ENCODE data around the gene PPP1R12C.

DNA sequence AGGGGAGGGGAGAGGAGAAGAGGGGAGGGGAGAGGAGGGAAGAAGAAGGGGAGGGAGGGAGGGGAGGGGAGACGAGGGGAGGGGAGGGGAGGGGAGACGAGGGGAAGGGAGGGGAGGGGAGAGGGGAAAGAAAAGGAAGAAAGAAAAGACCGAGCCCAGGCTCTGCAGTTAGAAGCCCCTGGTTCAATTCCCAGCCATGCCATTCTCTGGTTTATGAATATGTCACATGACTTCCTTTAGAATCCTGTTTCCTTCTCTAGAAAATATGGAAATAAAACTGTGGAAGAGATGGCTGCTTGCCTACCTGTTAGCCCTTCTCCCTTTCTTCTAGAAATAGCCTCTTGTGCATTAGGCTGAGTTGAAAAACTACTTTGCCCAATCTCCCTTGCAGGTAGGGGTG lies 17.3 kb upstream of the PPP1R12C start:
- TF ChIP-seq, protein P1, sequence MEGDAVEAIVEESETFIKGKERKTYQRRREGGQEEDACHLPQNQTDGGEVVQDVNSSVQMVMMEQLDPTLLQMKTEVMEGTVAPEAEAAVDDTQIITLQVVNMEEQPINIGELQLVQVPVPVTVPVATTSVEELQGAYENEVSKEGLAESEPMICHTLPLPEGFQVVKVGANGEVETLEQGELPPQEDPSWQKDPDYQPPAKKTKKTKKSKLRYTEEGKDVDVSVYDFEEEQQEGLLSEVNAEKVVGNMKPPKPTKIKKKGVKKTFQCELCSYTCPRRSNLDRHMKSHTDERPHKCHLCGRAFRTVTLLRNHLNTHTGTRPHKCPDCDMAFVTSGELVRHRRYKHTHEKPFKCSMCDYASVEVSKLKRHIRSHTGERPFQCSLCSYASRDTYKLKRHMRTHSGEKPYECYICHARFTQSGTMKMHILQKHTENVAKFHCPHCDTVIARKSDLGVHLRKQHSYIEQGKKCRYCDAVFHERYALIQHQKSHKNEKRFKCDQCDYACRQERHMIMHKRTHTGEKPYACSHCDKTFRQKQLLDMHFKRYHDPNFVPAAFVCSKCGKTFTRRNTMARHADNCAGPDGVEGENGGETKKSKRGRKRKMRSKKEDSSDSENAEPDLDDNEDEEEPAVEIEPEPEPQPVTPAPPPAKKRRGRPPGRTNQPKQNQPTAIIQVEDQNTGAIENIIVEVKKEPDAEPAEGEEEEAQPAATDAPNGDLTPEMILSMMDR (conservative IDR thresholded peaks at IDR 0.05), result no peak
- no peak for TF ChIP-seq ZFX (IDR thresholded peaks at IDR 0.05)
